Fibroblast of peridontal ligament (primary cell): ENCODE data around the gene MYO18A.
"Not testable (repeated sequence)": the region's sequence is repeated elsewhere in the genome, so short reads cannot be mapped to it uniquely, and the experiment has no call there.

Experiments
- DNase-seq: peaks from one replicate; pipeline ENCODE4 v3.0.0-alpha.2; 2010; ENCODE audit errors: extremely low read depth

MYO18A gene, protein sequence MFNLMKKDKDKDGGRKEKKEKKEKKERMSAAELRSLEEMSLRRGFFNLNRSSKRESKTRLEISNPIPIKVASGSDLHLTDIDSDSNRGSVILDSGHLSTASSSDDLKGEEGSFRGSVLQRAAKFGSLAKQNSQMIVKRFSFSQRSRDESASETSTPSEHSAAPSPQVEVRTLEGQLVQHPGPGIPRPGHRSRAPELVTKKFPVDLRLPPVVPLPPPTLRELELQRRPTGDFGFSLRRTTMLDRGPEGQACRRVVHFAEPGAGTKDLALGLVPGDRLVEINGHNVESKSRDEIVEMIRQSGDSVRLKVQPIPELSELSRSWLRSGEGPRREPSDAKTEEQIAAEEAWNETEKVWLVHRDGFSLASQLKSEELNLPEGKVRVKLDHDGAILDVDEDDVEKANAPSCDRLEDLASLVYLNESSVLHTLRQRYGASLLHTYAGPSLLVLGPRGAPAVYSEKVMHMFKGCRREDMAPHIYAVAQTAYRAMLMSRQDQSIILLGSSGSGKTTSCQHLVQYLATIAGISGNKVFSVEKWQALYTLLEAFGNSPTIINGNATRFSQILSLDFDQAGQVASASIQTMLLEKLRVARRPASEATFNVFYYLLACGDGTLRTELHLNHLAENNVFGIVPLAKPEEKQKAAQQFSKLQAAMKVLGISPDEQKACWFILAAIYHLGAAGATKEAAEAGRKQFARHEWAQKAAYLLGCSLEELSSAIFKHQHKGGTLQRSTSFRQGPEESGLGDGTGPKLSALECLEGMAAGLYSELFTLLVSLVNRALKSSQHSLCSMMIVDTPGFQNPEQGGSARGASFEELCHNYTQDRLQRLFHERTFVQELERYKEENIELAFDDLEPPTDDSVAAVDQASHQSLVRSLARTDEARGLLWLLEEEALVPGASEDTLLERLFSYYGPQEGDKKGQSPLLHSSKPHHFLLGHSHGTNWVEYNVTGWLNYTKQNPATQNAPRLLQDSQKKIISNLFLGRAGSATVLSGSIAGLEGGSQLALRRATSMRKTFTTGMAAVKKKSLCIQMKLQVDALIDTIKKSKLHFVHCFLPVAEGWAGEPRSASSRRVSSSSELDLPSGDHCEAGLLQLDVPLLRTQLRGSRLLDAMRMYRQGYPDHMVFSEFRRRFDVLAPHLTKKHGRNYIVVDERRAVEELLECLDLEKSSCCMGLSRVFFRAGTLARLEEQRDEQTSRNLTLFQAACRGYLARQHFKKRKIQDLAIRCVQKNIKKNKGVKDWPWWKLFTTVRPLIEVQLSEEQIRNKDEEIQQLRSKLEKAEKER (N-terminal part only)

DNA sequence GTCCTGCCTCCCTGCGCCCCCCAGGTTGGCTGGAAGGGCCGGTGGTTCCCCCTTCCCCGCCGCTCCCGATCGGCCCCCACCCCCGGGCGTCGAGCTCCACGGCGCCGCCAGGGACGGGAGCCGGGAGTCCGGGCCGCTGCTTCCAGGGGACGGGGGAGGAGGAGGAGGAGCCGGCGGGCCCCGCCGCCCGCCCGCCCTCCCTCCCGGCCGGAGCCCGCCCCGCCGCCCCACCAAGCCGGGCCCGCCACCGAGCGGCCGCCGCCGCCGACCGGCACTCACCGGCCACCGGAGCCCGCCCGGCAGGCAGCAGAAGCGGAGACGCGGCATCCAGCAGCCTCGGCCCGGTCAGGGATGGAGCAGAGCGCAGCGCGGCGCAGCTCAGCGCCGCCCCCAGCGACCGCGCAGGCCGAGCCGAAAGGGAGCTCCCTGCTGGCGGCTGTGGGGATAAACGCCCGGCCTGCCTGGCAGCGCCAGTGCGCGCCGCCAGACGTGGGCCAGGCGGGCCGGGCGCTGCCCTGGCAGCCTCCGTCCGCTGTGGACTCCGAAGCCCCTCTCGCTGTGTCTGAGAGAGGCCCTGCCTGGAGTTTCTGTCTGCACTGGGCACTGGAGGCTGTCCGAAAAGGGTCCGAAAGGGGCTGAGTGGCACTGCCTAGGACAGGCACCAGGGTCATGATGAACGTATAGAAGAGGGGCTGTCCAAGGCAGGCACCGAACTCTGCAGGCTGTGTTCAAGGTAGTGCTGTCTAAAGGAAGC lies at the start of gene MYO18A:
TSS of gene MYO18A (minus strand) at position 365 of the 754 bp plus-strand sequence. CDS start 13,458 bp downstream, outside the sequence.
- DNase-seq = peak; percentile 66

DNA sequence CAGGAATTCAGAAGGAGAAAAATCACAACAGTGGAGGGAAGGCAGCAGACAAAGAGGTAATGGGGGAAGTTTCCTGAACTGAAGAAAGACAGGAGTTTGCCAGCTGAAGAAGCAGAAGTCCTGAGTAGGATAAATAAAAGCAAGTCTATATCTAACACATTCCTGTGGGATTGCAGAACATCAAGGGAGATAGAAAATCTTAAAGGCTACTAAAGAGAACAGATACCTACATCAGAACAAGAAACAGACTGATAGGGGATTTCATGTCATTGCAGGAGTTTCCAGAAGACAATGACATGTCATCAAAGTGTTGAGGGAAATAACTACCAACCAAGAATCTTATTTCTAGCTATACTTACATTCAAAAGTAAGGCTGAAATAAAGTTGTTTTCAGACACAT lies 45.2 kb upstream of the MYO18A start:
- DNase-seq = no peak

DNA sequence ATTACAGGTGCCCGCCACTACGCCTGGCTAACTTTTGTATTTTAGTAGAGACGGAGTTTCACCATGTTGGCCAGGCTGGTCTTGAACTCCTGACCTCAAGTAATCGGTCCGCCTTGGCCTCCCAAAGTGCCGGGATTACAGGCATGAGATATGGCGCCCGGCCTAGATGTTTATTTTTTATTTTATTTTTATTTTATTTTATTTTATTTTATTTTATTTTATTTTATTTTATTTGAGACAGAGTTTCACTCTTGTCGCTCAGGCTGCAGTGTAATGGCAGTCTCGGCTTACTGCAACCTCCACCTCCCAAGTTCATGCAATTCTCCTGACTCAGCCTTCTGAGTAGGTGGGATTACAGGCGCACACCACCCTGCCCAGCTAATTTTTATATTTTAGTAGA lies 41.1 kb upstream of the MYO18A start:
- DNase-seq = not testable (repeated sequence)

DNA sequence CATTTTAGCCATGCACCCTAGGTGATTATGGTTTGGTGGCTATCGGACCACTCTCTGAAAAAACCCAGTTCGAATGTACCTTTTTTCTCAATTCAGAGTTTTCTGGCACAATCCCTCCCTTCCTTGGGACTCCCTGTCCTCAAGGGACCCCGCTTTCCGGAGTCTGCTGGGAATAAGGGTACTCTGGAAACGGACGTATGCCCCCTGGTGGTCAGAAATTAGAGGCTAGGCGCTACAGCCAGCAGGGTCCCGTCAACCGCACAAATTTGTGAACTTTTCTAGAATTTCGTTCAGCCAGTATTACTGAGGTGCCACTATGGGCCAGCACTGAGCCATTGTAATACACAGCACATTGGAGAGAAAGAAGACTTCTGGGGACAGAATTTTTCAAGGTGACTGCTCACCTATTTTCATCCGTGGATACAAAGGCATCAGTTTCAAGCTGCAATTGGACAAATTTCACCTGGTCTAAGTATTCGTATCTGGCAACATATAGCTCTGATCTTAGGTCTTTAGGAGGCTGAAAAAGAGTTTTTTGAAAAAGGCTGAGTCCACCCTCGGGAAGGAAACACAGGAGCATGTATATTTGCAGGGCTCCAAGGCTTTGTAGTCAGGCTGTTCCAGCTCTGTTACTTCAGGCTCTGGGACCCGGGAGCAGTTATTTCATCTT lies 39.3 kb upstream of the MYO18A start:
- peak; percentile 89 for DNase-seq

DNA sequence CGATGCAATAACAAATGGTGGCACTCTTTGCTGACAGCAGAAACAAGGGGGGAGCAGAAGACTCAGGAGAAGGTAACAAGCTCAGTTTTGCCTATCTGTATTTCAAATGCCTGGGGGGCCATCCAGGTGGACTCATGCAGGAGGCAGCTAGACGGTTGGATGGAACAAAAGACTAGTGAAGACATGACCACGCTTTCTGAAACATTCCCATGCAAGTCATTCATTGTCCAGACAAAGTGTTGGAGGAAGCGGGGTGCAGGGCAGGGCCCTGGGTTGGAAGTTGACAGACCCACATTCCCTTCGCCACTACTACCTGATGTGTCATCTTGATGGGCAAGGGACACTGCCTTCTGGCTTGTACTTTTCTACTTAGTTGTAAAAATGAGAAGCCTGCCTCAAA lies 36.7 kb upstream of the MYO18A start:
- no peak for DNase-seq

DNA sequence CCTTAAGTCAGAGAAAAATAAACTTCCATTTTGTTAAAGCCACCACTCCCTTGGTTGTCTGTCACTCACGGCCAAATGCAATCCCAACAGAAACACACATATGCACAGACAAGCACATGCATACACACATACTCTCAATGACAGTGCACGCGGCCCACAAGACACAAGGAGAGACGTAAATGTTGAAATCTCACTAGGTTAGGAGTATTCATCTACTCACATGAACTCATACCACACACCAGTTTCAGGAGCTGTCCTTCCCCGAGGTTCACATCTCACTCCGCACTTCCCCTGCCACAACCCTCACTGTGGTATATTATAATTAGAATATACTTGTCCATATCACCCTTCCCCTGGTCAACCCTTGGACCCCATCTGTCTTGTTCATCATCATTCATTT lies 36.0 kb upstream of the MYO18A start:
- DNase-seq = no peak

DNA sequence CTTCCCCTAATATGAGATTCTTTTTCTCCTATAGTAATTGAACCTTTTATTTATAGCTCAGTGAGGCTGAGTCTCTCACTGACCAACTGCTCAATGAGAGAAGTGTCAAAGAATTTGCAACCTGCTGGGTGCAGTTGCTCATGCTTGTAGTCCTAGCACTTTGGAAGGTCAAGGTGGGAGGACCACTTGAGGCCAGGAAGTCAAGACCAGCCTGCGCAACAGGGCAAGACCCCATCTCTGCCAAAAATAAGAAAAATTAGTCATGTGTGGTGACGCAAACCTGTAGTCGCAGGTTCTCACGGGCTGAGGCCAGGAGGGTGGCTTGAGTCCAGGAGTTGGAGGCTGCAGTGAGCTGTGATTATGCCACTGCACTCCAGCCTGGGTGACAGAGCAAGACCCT lies 35.5 kb upstream of the MYO18A start:
- no peak for DNase-seq

DNA sequence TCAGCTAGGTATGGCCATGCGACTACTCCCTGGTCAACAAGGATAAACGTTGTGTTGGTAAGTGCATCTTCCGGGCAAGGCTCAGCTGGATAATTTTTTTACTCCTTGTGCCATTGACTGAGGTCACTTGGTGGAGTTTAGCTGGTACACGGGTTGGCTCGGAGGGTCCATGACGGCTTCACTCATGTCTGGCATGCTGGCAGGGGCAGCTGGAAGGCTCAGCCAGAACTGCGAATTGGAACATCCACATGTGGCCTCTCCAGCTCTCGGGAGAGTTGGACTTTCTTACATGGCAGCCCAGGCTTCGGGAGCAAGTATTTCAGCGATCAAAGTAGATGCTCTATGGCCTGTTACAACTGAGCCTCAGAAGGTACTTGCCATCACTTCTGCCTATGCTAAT lies 35.0 kb upstream of the MYO18A start:
- DNase-seq = no peak

DNA sequence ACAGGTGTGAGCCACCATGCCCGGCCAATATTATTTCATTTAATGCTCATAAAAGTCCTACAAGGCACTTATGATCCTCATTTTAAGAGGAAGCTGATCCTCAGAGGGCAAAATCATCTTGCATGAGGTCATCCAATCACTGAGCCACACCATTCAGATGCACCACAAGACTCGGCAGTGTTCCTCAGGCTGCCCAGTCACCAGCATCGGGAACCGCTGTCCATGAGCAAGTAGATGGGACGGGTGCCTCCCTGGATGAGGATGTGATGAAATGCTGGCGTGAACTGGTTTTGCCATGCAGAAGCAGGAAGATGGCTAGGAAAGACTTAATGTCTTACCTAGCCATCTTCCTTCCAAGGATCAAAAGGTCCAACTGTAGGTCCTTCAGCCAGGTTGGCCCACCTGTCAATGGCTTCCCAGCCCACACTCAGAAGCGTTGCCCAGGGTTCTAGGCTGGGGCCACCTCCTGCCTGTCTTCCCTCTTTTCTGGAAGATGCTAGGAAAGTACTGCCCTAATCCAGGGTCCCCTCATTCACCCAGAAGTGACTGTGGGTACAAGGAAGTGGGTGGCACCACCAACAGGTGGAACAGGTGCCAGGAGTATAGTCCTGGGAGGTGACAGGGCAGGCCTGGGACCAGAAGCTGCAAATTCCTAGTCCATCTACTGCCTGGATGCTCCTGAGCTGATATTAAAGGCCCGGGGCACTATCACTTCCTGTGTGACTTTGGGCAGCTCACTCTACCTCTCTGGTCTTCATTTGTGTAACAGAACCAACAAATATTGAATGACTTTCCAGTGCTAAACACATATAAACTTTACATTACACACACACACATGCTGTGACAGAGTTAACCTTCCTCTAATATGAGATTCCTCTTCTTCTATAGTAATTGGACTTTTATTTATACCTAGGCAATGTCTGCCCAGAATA lies 34.3 kb upstream of the MYO18A start:
- DNase-seq = no peak

DNA sequence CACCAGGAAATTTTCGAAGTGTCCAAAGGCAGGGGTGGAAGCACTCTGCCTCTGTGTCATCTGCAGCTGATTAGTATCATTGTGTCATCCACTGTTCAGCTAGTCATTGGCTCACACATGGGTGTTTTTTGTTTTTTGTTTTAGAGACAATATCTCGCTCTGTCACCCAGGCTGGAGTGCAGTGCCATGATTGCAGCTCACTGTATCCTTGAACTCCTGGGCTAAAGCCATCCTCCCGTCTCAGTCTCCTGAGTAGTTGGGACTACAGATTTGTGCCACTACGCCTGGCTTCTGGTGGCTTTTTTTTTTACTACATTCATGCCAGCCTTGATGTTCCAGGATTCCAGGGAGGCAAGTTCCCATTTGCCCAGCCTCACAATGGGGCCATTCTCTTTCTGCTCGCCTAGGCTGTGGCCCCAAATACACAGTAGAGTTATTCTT lies 32.5 kb upstream of the MYO18A start:
- peak; percentile 43 for DNase-seq

DNA sequence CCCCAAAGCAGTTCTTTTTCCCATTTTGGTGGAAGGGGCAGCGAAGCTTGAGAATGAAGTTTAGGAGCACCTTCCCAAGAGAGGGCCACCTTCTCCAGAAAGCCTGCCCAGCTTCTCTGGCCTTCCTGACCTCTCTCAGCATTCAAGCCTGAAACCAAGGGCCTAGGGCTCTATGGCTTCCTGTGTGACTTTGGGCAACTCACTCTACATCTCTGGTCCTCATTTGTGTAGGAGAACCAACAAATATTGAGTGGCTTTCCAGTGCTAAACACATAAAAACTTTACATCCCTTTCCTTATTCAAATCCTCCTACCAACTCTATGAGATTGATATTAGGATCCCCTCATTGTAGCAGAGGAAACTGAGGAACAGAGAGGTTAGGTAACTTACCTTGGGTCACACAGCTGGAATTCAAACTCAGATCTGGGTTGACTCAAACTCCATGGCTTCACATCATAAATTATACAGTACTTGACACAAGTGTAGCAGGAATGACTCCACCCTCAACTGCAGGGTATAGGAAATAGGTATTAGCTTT lies 32.0 kb upstream of the MYO18A start:
- DNase-seq = no peak

DNA sequence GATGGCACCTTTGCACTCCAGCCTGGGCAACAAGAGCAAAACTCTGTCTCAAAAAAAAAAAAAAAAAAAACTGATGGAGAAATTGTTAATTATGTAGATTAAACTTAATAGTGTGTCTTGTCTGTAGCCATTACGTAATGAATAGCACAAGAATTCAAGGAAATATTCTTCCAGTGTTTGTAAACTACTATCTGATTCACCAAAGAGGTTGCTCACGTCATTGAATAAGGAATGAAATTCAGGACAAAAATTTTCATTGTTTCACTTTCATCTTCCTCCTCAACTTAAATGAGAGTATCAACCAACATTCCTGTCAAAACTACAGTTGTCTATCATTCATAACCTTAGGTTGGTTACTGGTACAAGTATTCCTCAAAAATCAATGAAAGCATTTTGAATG lies 30.7 kb upstream of the MYO18A start:
- DNase-seq = peak; percentile 53

DNA sequence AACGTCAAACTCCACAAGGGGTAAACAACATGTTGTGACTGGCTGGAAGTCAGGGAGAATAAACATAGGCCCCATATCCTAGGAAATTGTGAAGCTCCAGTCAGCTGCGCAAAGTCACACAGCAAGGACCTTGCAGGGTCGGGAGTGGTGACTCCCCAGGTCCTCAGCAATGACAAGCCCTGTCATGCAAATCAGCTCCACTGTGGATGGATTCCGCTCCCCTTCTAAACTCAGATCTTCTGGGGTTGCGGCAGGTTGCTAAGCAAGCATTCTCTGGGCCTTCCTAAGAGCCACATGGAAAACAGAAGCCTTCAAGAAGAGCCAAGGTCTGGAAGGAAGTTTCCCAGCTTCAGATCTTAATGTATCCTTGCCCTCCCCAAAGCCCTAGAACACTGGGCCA lies 28.9 kb upstream of the MYO18A start:
- DNase-seq = no peak

DNA sequence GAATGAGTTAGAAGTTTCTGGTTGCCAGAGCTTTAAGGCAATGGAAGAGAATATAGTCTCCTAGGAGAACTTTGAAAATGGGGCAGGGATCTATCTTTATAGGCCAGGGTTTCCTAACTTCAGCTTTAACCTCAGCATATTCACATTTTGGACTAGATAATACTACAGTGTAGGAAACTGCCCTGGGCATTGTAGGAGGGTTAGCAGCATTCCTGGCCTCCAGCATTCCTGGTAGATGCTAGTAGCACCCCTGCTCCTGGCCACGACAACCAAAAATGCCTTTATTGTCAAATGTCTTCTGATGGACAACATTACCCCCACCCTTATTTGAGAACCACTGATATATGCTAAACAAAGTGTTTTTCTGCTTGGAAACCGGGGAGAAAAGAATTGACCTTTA lies 27.8 kb upstream of the MYO18A start:
- DNase-seq = no peak

DNA sequence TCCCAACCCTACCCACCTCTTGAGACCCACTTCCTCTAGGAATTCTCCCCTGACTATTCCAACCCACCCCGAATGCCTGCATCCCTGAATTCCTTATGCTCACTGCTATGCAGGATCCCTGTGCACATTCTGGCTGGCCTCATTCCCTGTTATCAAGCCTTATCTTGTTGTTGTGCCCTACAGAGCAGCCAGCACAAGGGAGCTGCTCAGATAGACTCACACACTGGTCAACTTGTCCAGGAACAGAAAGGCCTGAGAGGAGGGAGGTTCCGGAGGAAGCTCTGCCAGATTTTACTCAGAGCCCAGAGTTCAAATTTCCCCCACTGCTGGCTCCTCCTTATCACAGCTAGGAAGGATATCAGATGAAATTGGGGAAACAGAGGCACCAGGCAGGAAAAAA lies 24.8 kb upstream of the MYO18A start:
- DNase-seq = no peak

DNA sequence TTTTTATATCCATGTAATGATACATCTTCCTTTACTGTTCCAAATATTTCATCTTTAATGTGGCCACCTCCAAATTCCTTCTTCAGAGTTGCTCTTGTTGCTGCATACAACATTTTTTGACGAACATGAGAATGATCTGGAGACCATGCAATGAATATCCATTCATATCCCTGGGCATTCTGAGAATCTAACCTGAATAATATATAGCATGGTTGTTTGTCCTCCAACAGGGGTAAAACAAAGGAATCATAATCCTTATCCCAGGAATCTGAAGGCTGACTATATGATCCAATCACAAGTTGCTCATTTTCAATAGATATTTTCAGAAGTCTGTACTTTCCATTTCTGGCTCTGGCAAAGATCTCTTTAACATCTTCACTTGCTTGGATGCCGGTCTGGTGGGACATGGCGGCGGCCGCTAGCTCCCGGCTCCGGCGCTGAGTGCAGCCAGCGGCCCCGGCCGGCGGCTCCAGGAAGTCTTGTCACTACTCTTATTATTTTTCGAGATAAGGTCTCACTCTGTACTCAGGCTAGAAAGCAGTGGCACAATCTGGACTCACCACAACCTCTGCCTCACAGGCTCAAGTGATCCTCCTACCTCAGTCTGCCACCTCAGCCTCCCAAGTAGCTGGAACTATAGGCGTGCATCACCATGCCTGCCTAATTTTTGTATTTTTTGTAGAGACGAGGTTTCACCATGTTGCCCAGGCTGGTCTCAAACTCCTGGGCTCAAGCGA lies 24.0 kb upstream of the MYO18A start:
- DNase-seq = not testable (repeated sequence)

DNA sequence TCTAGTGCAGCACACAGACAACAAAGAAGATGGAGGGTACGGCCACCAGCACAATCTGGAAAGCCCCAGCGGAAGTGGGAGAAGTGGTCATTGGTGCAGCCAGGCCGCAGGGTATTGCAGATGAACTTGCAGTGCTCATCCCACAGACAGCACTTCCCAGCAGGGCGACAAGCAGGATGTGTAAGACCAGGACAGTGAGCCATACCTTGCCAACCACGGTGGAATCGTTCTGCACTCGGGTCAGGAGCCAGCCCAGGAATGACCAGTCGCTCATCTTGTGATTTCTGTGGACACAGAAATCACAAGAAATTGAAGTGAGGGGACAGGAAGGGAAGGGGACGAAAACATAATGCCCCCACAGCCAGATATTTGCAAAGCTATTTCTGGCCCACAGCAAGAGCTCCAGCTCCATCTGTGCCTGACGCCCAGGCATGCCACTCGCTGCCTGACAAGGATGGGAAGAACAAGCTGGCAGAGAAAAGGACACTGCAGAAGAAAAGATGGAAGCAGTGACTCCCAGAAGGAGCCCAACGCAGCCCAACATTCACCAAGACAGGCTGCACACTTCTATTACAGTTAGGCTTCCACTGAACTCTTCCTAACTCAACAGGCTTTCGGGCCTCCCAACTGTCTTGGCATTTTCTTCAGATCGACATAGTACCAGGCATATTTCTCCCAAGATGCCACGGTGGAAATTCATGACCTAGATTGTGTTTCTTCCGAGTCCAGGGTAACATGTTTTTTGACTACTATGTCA lies 17.5 kb upstream of the MYO18A start:
- DNase-seq = no peak
